Activated CD8-positive, alpha-beta memory T cell treated with anti-CD3 and anti-CD28 coated beads, Interleukin-2, amount 50 U/mL, for 24 hours (primary cell): ENCODE results near the gene GMPPB.
"Not testable (repeated sequence)": the region's sequence is repeated elsewhere in the genome, so short reads cannot be mapped to it uniquely, and the experiment has no call there.

Experiments
- DNase-seq: peaks from one replicate; pipeline ENCODE4 v3.0.0-alpha.2; 2020; ENCODE audit errors: extremely low read depth

Gene GMPPB

GRCh38 chr3:49714728-49715550, 8.8 kb downstream of the GMPPB start:
- DNase-seq: no peak

GRCh38 chr3:49713336-49714105, 10.2 kb downstream of the GMPPB start:
- no peak for DNase-seq

GRCh38 chr3:49712631-49713317, 11.0 kb downstream of the GMPPB start:
- no peak for DNase-seq

GRCh38 chr3:49712166-49712565, 11.6 kb downstream of the GMPPB start:
- DNase-seq: no peak

- no peak for DNase-seq
Observed at GRCh38 chr3:49711489-49711888, 12.3 kb downstream of the GMPPB start.

- DNase-seq: no peak
Observed at GRCh38 chr3:49709852-49710251, 13.9 kb downstream of the GMPPB start.

GRCh38 chr3:49707113-49707480, 16.7 kb downstream of the GMPPB start:
- no peak for DNase-seq

- DNase-seq: no peak
Observed at GRCh38 chr3:49706456-49707112, 17.2 kb downstream of the GMPPB start.

GRCh38 chr3:49705390-49705960, 18.3 kb downstream of the GMPPB start:
- no peak for DNase-seq

- DNase-seq: no peak
Observed at GRCh38 chr3:49704629-49705028, 19.1 kb downstream of the GMPPB start.

GRCh38 chr3:49703956-49704355, 19.8 kb downstream of the GMPPB start:
- DNase-seq: no peak

- no peak for DNase-seq
Observed at GRCh38 chr3:49703443-49703927, 20.3 kb downstream of the GMPPB start.

- no peak for DNase-seq
Observed at GRCh38 chr3:49702672-49703071, 21.1 kb downstream of the GMPPB start.

- DNase-seq: no peak
Observed at GRCh38 chr3:49701388-49702077, 22.2 kb downstream of the GMPPB start.

- DNase-seq: no peak
Observed at GRCh38 chr3:49700453-49701128, 23.2 kb downstream of the GMPPB start.

GRCh38 chr3:49700014-49700413, 23.7 kb downstream of the GMPPB start:
- no peak for DNase-seq

- no peak for DNase-seq
Observed at GRCh38 chr3:49699281-49699979, 24.3 kb downstream of the GMPPB start.

- DNase-seq: not testable (repeated sequence)
Observed at GRCh38 chr3:49695350-49696015, 28.3 kb downstream of the GMPPB start.
